Body of pancreas (tissue), 4 donors: ENCODE results near the gene ATP11A.

ENCODE experiments used
- POLR2A ChIP-seq, 3 donors: fragments of 450-650 bp; IDR thresholded peaks; one replicate each; pipeline ENCODE4 v1.6.1; 2016; ENCODE audit warnings: antibody characterized with exemption in 3 of 3, mild to moderate bottlenecking in 2 of 3
- TF ChIP-seq, protein P1 (sequence below), 7 experiments: fragments of 450-650 bp in 4 of 7; fragments of 200-600 bp in 3 of 7; sonication (generic) in 3 of 7; IDR thresholded peaks; one replicate each; pipeline ENCODE4 v1.5.1; 2016 to 2019; ENCODE audit warnings: antibody characterized with exemption in 7 of 7

DNA sequence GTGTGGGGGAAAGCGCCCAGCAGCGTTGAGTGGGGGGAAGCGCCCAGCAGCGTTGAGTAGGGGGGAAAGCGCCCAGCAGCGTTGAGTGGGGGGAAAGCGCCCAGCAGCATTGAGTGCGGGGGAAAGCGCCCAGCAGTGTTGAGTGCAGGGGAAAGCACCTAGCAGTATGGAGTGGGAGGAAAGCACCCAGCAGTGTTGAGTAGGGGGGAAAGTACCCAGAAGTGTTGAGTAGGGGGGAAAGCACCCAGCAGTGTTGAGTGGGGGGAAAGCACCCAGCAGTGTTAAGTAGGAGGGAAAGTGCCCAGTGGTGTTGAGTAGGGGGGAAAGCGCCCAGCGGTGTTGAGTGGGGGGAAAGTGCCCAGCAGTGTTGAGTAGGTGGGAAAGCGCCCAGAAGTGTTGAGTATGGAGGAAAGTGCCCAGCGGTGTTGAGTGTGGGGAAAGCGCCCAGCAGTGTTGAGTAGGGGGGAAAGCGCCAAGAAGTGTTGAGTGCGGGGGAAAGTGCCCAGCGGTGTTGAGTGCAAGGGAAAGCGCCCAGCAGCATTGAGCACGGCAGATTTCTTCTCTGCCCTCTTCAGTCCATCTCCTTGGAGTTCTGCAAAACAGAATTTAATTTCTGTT, 138.4 kb downstream of the ATP11A start:
- TF ChIP-seq, protein P1, sequence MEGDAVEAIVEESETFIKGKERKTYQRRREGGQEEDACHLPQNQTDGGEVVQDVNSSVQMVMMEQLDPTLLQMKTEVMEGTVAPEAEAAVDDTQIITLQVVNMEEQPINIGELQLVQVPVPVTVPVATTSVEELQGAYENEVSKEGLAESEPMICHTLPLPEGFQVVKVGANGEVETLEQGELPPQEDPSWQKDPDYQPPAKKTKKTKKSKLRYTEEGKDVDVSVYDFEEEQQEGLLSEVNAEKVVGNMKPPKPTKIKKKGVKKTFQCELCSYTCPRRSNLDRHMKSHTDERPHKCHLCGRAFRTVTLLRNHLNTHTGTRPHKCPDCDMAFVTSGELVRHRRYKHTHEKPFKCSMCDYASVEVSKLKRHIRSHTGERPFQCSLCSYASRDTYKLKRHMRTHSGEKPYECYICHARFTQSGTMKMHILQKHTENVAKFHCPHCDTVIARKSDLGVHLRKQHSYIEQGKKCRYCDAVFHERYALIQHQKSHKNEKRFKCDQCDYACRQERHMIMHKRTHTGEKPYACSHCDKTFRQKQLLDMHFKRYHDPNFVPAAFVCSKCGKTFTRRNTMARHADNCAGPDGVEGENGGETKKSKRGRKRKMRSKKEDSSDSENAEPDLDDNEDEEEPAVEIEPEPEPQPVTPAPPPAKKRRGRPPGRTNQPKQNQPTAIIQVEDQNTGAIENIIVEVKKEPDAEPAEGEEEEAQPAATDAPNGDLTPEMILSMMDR (IDR thresholded peaks at IDR 0.05) = no peak
- no peak for TF ChIP-seq POLR2A (IDR thresholded peaks at IDR 0.05)
